ENCODE data around the gene TTC33. TPM values are rescaled to one million over a fixed set of nuclear protein-coding genes. Genes with fewer than 3 reads are reported as not detected.
A peak's percentile ranks its signal among the peaks of the same experiment; 100 is the strongest.

TTC33 gene
- total and polyA plus RNA-seq, 2 of the 4 experiments (the other 2 are of a cell fraction): 3.1 to 8.1 TPM

DNA sequence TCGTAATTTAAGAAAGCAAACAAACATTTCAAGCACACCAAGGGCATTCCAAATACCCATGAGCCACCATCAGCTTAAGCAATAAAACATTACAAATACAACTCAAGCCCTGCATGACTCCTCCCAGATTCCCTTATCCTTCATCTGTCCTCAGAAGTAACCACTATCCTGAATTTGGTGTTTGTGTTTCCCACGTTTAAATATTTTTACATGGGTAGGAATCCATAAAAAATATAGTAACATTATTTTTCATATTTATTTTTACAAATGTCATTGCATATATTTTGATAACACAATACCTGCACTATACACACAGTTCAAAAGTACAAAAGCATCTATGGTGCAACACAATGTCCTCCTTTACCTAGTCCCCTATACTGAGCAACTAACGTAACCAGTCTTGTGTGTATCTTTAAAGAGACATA lies 36.0 kb upstream of the TTC33 start:
- dilution Hi-C loops (cut with HindIII; ENCODE audit: low sequenced_read_pairs, unreplicated experiment) (no loop called here), in situ Hi-C loops (cut with MboI; ENCODE audit: low sequenced_read_pairs) (no loop called here), intact Hi-C loops (cut with micrococcal nuclease) (no loop called here)
- Histone ChIP-seq H3K4me3 (ENCODE audit: insufficient read depth, low read depth, low read length) (no peak overlapping the region), H3K79me1 (ENCODE audit: low read depth in 1 of 2, low read length in 2 of 2) (peaks cover 0 to 38% of the 10 kb centered on the region in 2 experiments; a peak in 2 of 4 replicates), H2AFZ (replicated peaks; ENCODE audit: low read length, poor library complexity) (no peak overlapping the region), H3K9ac (ENCODE audit: low read depth, low read length) (no peak overlapping the region), H3K56ac (ENCODE audit: extremely low read depth, insufficient read depth, low read length) (no peak overlapping the region), H2BK15ac (ENCODE audit: low read depth, low read length) (no peak overlapping the region), H2BK5ac (ENCODE audit: low read depth, low read length, poor library complexity, severe bottlenecking) (no peak overlapping the region), H3K14ac (replicated peaks; ENCODE audit: low read depth, low read length) (no peak overlapping the region), H4K5ac (ENCODE audit: low read depth, low read length) (no peak overlapping the region), H2BK120ac (ENCODE audit: low read depth, low read length) (no peak overlapping the region), H4K20me1 (ENCODE audit: insufficient read depth, low read length) (peaks cover 89% of the 10 kb centered on the region), H3K4me2 (ENCODE audit: low read depth, low read length) (no peak overlapping the region), H3K9me1 (ENCODE audit: insufficient read depth, low read length) (peaks cover 6% of the 10 kb centered on the region; the same call in 1 of the 2 replicates), H3K27ac (ENCODE audit: insufficient read depth, low read length) (no peak overlapping the region), H4K8ac (ENCODE audit: low read depth in 2 of 2, low read length in 2 of 2) (no peak overlapping the region), H3K23ac (ENCODE audit: low read depth, low read length) (no peak overlapping the region), H3K4ac (ENCODE audit: low read depth, low read length) (no peak overlapping the region), H2BK20ac (ENCODE audit: low read depth, low read length) (no peak overlapping the region), H3K4me1 (ENCODE audit: control insufficient read depth, insufficient read depth, low read length) (peaks cover 5% of the 10 kb centered on the region), H2AK5ac (ENCODE audit: low read depth, low read length) (no peak overlapping the region), H3K36me3 (ENCODE audit: control insufficient read depth, insufficient read depth, low read length) (peaks cover 6% of the 10 kb centered on the region), H4K91ac (ENCODE audit: insufficient read depth, low read depth, low read length) (no peak overlapping the region), H3K18ac (ENCODE audit: low read depth, low read length) (no peak overlapping the region), H3K27me3 (ENCODE audit: control insufficient read depth, insufficient read depth, low read length) (no peaks in the 10 kb centered on the region), H2AK9ac (replicated peaks; ENCODE audit: low read depth, low read length, poor library complexity) (no peak overlapping the region), H3K9me3 (ENCODE audit: control insufficient read depth, insufficient read depth, low read length) (no peaks in the 10 kb centered on the region)
- POLR2A ChIA-PET (ENCODE audit: unreplicated experiment): no interaction called here
- ATAC-seq (ENCODE audit: low read depth) (peak; percentile 40; the same call in 1 of the 2 replicates), DNase-seq (peak; percentile 7)
- CTCF ChIA-PET: no interaction called here
- no TSS peak for BruUV-seq (replicated peaks)
- TF ChIP-seq RCOR1 (IDR thresholded peaks at IDR 0.05; ENCODE audit: insufficient replicate concordance, low read length): no peak
- no peak for TF ChIP-seq MXI1 (IDR thresholded peaks at IDR 0.05; ENCODE audit: borderline replicate concordance, low read depth, low read length)
- TF ChIP-seq, protein P1, sequence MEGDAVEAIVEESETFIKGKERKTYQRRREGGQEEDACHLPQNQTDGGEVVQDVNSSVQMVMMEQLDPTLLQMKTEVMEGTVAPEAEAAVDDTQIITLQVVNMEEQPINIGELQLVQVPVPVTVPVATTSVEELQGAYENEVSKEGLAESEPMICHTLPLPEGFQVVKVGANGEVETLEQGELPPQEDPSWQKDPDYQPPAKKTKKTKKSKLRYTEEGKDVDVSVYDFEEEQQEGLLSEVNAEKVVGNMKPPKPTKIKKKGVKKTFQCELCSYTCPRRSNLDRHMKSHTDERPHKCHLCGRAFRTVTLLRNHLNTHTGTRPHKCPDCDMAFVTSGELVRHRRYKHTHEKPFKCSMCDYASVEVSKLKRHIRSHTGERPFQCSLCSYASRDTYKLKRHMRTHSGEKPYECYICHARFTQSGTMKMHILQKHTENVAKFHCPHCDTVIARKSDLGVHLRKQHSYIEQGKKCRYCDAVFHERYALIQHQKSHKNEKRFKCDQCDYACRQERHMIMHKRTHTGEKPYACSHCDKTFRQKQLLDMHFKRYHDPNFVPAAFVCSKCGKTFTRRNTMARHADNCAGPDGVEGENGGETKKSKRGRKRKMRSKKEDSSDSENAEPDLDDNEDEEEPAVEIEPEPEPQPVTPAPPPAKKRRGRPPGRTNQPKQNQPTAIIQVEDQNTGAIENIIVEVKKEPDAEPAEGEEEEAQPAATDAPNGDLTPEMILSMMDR (conservative IDR thresholded peaks at IDR 0.05; ENCODE audit: low read depth, low read length): no peak
- TF ChIP-seq MAZ (IDR thresholded peaks at IDR 0.05; ENCODE audit: borderline replicate concordance, low read depth, low read length): no peak
- TF ChIP-seq, protein P2, sequence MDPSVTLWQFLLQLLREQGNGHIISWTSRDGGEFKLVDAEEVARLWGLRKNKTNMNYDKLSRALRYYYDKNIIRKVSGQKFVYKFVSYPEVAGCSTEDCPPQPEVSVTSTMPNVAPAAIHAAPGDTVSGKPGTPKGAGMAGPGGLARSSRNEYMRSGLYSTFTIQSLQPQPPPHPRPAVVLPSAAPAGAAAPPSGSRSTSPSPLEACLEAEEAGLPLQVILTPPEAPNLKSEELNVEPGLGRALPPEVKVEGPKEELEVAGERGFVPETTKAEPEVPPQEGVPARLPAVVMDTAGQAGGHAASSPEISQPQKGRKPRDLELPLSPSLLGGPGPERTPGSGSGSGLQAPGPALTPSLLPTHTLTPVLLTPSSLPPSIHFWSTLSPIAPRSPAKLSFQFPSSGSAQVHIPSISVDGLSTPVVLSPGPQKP (IDR thresholded peaks at IDR 0.05; ENCODE audit: borderline replicate concordance, low read depth, low read length): no peak
- TF ChIP-seq RFX5 (IDR thresholded peaks at IDR 0.05; ENCODE audit: low read depth, low read length): no peak
- TF ChIP-seq CHD1 (IDR thresholded peaks at IDR 0.05; ENCODE audit: low read depth, low read length): no peak
- TF ChIP-seq NFE2L2 (IDR thresholded peaks at IDR 0.05; ENCODE audit: low read depth, low read length): no peak
- no peak for TF ChIP-seq FOS (IDR thresholded peaks at IDR 0.05; ENCODE audit: low read depth, low read length)
- TF ChIP-seq RAD21 (IDR thresholded peaks at IDR 0.05; ENCODE audit: low read length): no peak
- no CpG with 5 or more reads among the region's 3 CpGs for WGBS, 2 experiments (ENCODE audit: extremely low coverage in 2 of 2, insufficient read length in 1 of 2)

Data from IMR-90 (cell line).